GM04504 (cell line): ENCODE measurements around the gene PLXNA1.

Experiments
- DNase-seq: peaks from one replicate; pipeline ENCODE4 v3.0.0-alpha.2; 2012; ENCODE audit warnings: low read depth

PLXNA1 gene

GRCh38 chr3:127002195-127003174, 19.6 kb downstream of the PLXNA1 start:
- peak; percentile 88 for DNase-seq

GRCh38 chr3:127003175-127003555, 20.2 kb downstream of the PLXNA1 start:
- DNase-seq, result no peak

- no peak for DNase-seq
Observed at GRCh38 chr3:127003601-127004280, 20.8 kb downstream of the PLXNA1 start.

- DNase-seq, result no peak
Observed at GRCh38 chr3:127004641-127005397, 21.9 kb downstream of the PLXNA1 start.

GRCh38 chr3:127005864-127006500, 23.1 kb downstream of the PLXNA1 start:
- no peak for DNase-seq

GRCh38 chr3:127006781-127007436, 24.0 kb downstream of the PLXNA1 start:
- no peak for DNase-seq

- DNase-seq, result no peak
Observed at GRCh38 chr3:127008236-127008635, 25.3 kb downstream of the PLXNA1 start.

GRCh38 chr3:127009531-127009930, 26.6 kb downstream of the PLXNA1 start:
- no peak for DNase-seq

- DNase-seq, result peak; percentile 19
Observed at GRCh38 chr3:127011270-127011992, 28.5 kb downstream of the PLXNA1 start.

GRCh38 chr3:127012091-127012490, 29.2 kb downstream of the PLXNA1 start:
- DNase-seq, result no peak

- DNase-seq, result no peak
Observed at GRCh38 chr3:127013181-127013580, 30.3 kb downstream of the PLXNA1 start.

GRCh38 chr3:127013758-127014535, 31.0 kb downstream of the PLXNA1 start:
- no peak for DNase-seq

- no peak for DNase-seq
Observed at GRCh38 chr3:127014536-127015281, 31.8 kb downstream of the PLXNA1 start.

- DNase-seq, result no peak
Observed at GRCh38 chr3:127015282-127016042, 32.5 kb downstream of the PLXNA1 start.

GRCh38 chr3:127016043-127016343, 33.1 kb downstream of the PLXNA1 start:
- no peak for DNase-seq

- no peak for DNase-seq
Observed at GRCh38 chr3:127016461-127016860, 33.5 kb downstream of the PLXNA1 start.

- no peak for DNase-seq
Observed at GRCh38 chr3:127017229-127017628, 34.3 kb downstream of the PLXNA1 start.

- no peak for DNase-seq
Observed at GRCh38 chr3:127017781-127018180, 34.9 kb downstream of the PLXNA1 start.
